ENCODE results near the gene UTY. TPM values are rescaled to one million over a fixed set of nuclear protein-coding genes. Genes with fewer than 3 reads are reported as not detected.

Gene UTY
- total RNA-seq, 1 donor from 2014 or later, result not detected

Other genes with a start within 250 kb of the UTY start
- not detected for gene TMSB4Y, start 223.9 kb upstream of the UTY start, total RNA-seq

Measured in cardiac septum (tissue), 1 donor.